ENCODE results near the gene COPS7A. TPM values are rescaled to one million over a fixed set of nuclear protein-coding genes. Genes with fewer than 3 reads are reported as not detected.

Gene COPS7A
- total RNA-seq, 1 donor from 2014 or later, result 73.0 TPM

GRCh38 chr12:6771091-6771495, 47.2 kb downstream of the COPS7A start:
- DNase-seq (ENCODE audit: extremely low spot score, unreplicated experiment), result no peak
- Mint-ChIP-seq H3K27ac (ENCODE audit: unreplicated experiment) (peak overlapping the region; percentile 23), H3K36me3 (ENCODE audit: unreplicated experiment) (peaks cover 14% of the 10 kb centered on the region), H3K27me3 (ENCODE audit: unreplicated experiment) (no peaks in the 10 kb centered on the region), H3K4me3 (ENCODE audit: unreplicated experiment) (no peak overlapping the region), H3K9me3 (ENCODE audit: unreplicated experiment) (no peaks in the 10 kb centered on the region), H3K4me1 (ENCODE audit: unreplicated experiment) (peaks cover 23% of the 10 kb centered on the region)
- no peak for TF ChIP-seq CTCF (IDR thresholded peaks at IDR 0.05)

GRCh38 chr12:6771509-6772330, 47.9 kb downstream of the COPS7A start:
- TF ChIP-seq CTCF (IDR thresholded peaks at IDR 0.05), result no peak
- DNase-seq (ENCODE audit: extremely low spot score, unreplicated experiment), result no peak
- Mint-ChIP-seq H3K4me1 (ENCODE audit: unreplicated experiment) (peaks cover 23% of the 10 kb centered on the region), H3K9me3 (ENCODE audit: unreplicated experiment) (no peaks in the 10 kb centered on the region), H3K36me3 (ENCODE audit: unreplicated experiment) (peaks cover 14% of the 10 kb centered on the region), H3K27ac (ENCODE audit: unreplicated experiment) (peak overlapping the region; percentile 23), H3K27me3 (ENCODE audit: unreplicated experiment) (no peaks in the 10 kb centered on the region), H3K4me3 (ENCODE audit: unreplicated experiment) (no peak overlapping the region)

- Mint-ChIP-seq H3K9me3 (ENCODE audit: unreplicated experiment) (no peaks in the 10 kb centered on the region), H3K4me3 (ENCODE audit: unreplicated experiment) (no peak within 1 kb of the TSS), H3K36me3 (ENCODE audit: unreplicated experiment) (peaks cover 14% of the 10 kb centered on the region), H3K4me1 (ENCODE audit: unreplicated experiment) (peaks cover 23% of the 10 kb centered on the region), H3K27ac (ENCODE audit: unreplicated experiment) (peak within 1 kb of the TSS; percentile 23), H3K27me3 (ENCODE audit: unreplicated experiment) (no peaks in the 10 kb centered on the region)
- TF ChIP-seq CTCF (IDR thresholded peaks at IDR 0.05), result no peak
- no peak for DNase-seq (ENCODE audit: extremely low spot score, unreplicated experiment)
These were observed 48.5 kb downstream of the COPS7A start, which contains the start of gene LAG3 for GRCh38 chr12:6772331-6772695. TSS of gene LAG3 (plus strand) at chr12:6772520. CDS start at chr12:6772853, 333 bp downstream.

DNA sequence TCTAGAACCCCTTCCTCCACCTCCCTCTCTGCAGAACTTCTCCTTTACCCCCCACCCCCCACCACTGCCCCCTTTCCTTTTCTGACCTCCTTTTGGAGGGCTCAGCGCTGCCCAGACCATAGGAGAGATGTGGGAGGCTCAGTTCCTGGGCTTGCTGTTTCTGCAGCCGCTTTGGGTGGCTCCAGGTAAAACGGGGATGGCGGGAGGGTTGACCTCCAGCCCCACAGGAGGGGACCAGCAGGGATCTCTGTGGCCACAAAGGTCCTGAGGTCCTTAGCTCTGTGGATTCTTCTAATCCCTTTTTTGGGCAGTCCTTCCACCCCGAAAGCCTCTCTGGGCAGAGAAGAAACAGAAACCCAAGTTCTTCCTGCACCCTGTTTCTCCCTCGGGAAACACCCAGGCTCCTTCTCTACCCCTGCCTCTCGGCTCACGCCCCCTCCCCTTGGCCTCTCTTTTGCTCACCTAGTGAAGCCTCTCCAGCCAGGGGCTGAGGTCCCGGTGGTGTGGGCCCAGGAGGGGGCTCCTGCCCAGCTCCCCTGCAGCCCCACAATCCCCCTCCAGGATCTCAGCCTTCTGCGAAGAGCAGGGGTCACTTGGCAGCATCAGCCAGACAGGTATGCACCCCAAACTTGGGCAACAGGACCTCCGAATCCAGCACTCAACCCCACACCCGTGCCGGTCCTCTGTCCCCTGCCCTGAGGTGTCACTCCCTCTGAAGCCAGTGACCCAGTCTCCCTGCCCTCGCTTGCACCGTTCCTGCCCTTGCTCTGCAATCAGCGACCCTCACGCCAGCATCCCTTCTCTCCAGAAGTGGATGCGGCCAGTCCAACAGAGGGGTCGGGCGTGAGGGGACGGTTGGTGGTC, 49.1 kb downstream of the COPS7A start:
- peaks cover 14% of the 10 kb centered on the region for H3K36me3 Mint-ChIP-seq (ENCODE audit: unreplicated experiment)
- no peaks in the 10 kb centered on the region for H3K27me3 Mint-ChIP-seq (ENCODE audit: unreplicated experiment)
- H3K27ac Mint-ChIP-seq (ENCODE audit: unreplicated experiment), result no peak overlapping the region
- no peak for DNase-seq (ENCODE audit: extremely low spot score, unreplicated experiment)
- peaks cover 21% of the 10 kb centered on the region for H3K4me1 Mint-ChIP-seq (ENCODE audit: unreplicated experiment)
- TF ChIP-seq CTCF (IDR thresholded peaks at IDR 0.05), result no peak
- no peaks in the 10 kb centered on the region for H3K9me3 Mint-ChIP-seq (ENCODE audit: unreplicated experiment)
- H3K4me3 Mint-ChIP-seq (ENCODE audit: unreplicated experiment), result no peak overlapping the region

Measured in osteocyte (in vitro differentiated cells).